Esophagus muscularis mucosa (tissue), 3 donors: ENCODE data around the gene CCL11.

Experiments used
- CTCF ChIP-seq, 3 experiments: fragments of 200-600 bp in 2 of 3; fragments of 450-650 bp in 1 of 3; sonication (generic) in 2 of 3; IDR thresholded peaks; one replicate each; pipeline ENCODE4 v1.5.1; 2017 to 2019; ENCODE audit warnings: antibody characterized with exemption in 3 of 3, mild to moderate bottlenecking in 2 of 3, moderate library complexity in 1 of 3
- POLR2A ChIP-seq: fragments of 450-650 bp; IDR thresholded peaks from one replicate; pipeline ENCODE4 v1.6.1; 2017; ENCODE audit warnings: antibody characterized with exemption, moderate library complexity, mild to moderate bottlenecking, low read depth
- POLR2AphosphoS5 ChIP-seq, 2 donors: sonication (generic); formaldehyde crosslinking; IDR thresholded peaks; one replicate each; pipeline ENCODE4 v1.6.1; 2017; ENCODE audit warnings: antibody characterized with exemption in 2 of 2

GRCh38 chr17:34254146-34254545 lies 31.4 kb upstream of the CCL11 start:
- TF ChIP-seq CTCF (IDR thresholded peaks at IDR 0.05) (no peak), POLR2A (no peak), POLR2AphosphoS5 (IDR thresholded peaks at IDR 0.05) (peak; percentile 57 to 79)
